PC-3 (cell line): ENCODE measurements around the gene RCBTB2. TPM values are rescaled to one million over a fixed set of nuclear protein-coding genes. Genes with fewer than 3 reads are reported as not detected.

Experiments used
- ATAC-seq: fragments of 200-7000 bp; cut with Tn5 transposase; 2 replicates; pipeline ENCODE4 v1.9.1; 2020; ENCODE audit warnings: mild to moderate bottlenecking, moderate library complexity
- BruUV-seq: library from RNA; stranded (reverse); fragments of 400-500 nt; replicated peaks from 2 replicates; lab custom pipeline; 2021; lab: Mats Ljungman, UMichigan
- CTCF ChIA-PET: fragments of 300-600 bp; sonication (Branson Sonifier 250); formaldehyde crosslinking; loops from one replicate; lab custom pipeline; 2022; ENCODE audit warnings: antibody characterized with exemption; lab: Charles Lee
- POLR2A ChIA-PET: fragments of 300-600 bp; sonication (Branson Sonifier 250); formaldehyde crosslinking; loops from one replicate; lab custom pipeline; 2022; ENCODE audit warnings: antibody characterized with exemption; ENCODE audit not compliant: unreplicated experiment; lab: Charles Lee
- DNase-seq: peaks from one replicate; pipeline ENCODE4 v3.0.0-alpha.2; 2015
- H2AFZ ChIP-seq: fragments of 300-600 bp; sonication (generic); 2 replicates; pipeline ENCODE4 v1.6.0; 2016; ENCODE audit warnings: antibody characterized with exemption, low read length
- H3F3A ChIP-seq: fragments of 300-600 bp; sonication (generic); one replicate; pipeline ENCODE4 v1.6.0; 2017; ENCODE audit warnings: antibody characterized with exemption, low read length, control low read depth, mild to moderate bottlenecking; ENCODE audit not compliant: unreplicated experiment
- H3K27ac ChIP-seq: fragments of 300-600 bp; sonication (generic); 2 replicates; pipeline ENCODE4 v1.5.1; 2016; ENCODE audit warnings: mild to moderate bottlenecking, low read length
- H3K27me3 ChIP-seq: fragments of 300-600 bp; sonication (generic); 2 replicates; pipeline ENCODE4 v1.6.1; 2016; ENCODE audit warnings: low read length, mixed read lengths
- H3K36me3 ChIP-seq: fragments of 300-600 bp; sonication (generic); 2 replicates; pipeline ENCODE4 v1.6.1; 2016; ENCODE audit warnings: low read depth, mixed run types, low read length, mixed read lengths
- H3K4me1 ChIP-seq: fragments of 300-600 bp; sonication (generic); 2 replicates; pipeline ENCODE4 v1.5.1; 2016; ENCODE audit warnings: low read length; ENCODE audit not compliant: insufficient read depth
- H3K4me2 ChIP-seq: fragments of 300-600 bp; sonication (generic); 2 replicates; pipeline ENCODE4 v1.6.0; 2016; ENCODE audit warnings: low read length
- H3K4me3 ChIP-seq: fragments of 300-600 bp; sonication (generic); 2 replicates; pipeline ENCODE4 v1.5.1; 2016; ENCODE audit warnings: mild to moderate bottlenecking, low read length, mixed read lengths
- H3K79me2 ChIP-seq: fragments of 300-600 bp; sonication (generic); 2 replicates; pipeline ENCODE4 v1.6.1; 2017; ENCODE audit warnings: low read length, mixed read lengths
- H3K9ac ChIP-seq: fragments of 300-600 bp; sonication (generic); 2 replicates; pipeline ENCODE4 v1.6.0; 2016; ENCODE audit warnings: mild to moderate bottlenecking, low read length
- H3K9me2 ChIP-seq: fragments of 300-600 bp; sonication (generic); replicated peaks from 2 replicates; pipeline ENCODE4 v1.6.1; 2016; ENCODE audit warnings: mixed run types, low read length, mixed read lengths
- H3K9me3 ChIP-seq: fragments of 300-600 bp; sonication (generic); 2 replicates; pipeline ENCODE4 v1.6.1; 2016; ENCODE audit warnings: low read length, mixed read lengths
- H4K20me1 ChIP-seq: fragments of 300-600 bp; sonication (generic); 2 replicates; pipeline ENCODE4 v1.6.1; 2016; ENCODE audit warnings: low read length, mixed read lengths
- EZH2 ChIP-seq: fragments of 300-600 bp; sonication (generic); IDR thresholded peaks from one replicate; pipeline ENCODE4 v1.6.1; 2017; ENCODE audit warnings: antibody characterized with exemption, mild to moderate bottlenecking, low read length; ENCODE audit not compliant: unreplicated experiment
- EZH2phosphoT487 ChIP-seq: fragments of 300-600 bp; sonication (generic); IDR thresholded peaks from 2 replicates; pipeline ENCODE4 v1.6.1; 2018; ENCODE audit warnings: mild to moderate bottlenecking, antibody characterized with exemption, low read length, borderline replicate concordance
- intact Hi-C: fragments of 100-400 bp; cut with micrococcal nuclease; formaldehyde crosslinking; loops from 2 replicates; pipeline ENCODE4 v1.9.0; 2023
- total RNA-seq: library from RNA; depleted of rRNA; stranded (reverse); fragments of >200 nt; gene quantifications from 2 replicates; pipeline ENCODE4 v1.2.3, GENCODE V29; 2014
- TF ChIP-seq, protein P1 (sequence below): fragments of 300-600 bp; sonication (generic); conservative IDR thresholded peaks from 2 replicates; pipeline ENCODE4 v1.5.1; 2017; ENCODE audit warnings: antibody characterized with exemption, low read depth, mild to moderate bottlenecking, low read length

RCBTB2 gene
- total RNA-seq, 1 experiment from 2014 or later = 2.5 TPM

DNA sequence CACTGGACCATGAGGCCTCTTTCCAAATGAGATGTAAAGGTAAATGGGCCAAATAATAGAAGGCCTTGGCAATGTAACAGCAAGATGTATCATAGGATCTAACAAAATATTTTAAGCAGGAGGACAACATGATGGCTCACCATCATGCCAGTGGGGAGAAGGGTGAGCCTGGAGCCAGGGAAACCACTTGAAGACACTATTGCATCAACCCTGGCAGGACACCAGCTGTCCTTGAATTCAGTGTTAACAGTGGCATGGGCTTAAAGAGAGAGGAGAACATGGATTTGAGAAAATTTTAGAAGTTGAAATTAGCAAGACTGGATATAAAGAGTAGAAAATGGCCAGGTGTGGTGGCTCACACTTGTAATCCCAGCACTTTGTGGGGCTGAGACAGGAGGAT is 6.7 kb upstream of the RCBTB2 start:
- H3K4me3 ChIP-seq = no peak overlapping the region
- 0 out of 2 replicates have a peak, but pooled peaks cover 2% of the 10 kb centered on the region for H3K9me2 ChIP-seq
- H3F3A ChIP-seq = no peaks in the 10 kb centered on the region
- ChIA-PET POLR2A (no interaction called here), CTCF (no interaction called here)
- H4K20me1 ChIP-seq = no peaks in the 10 kb centered on the region
- BruUV-seq = no TSS peak
- DNase-seq (no peak), ATAC-seq (no peak)
- no peaks in the 10 kb centered on the region for H3K79me2 ChIP-seq
- no peaks in the 10 kb centered on the region for H3K4me1 ChIP-seq
- H3K27ac ChIP-seq = no peak overlapping the region
- no peak overlapping the region for H3K4me2 ChIP-seq
- no peaks in the 10 kb centered on the region for H3K27me3 ChIP-seq
- TF ChIP-seq, protein P1, sequence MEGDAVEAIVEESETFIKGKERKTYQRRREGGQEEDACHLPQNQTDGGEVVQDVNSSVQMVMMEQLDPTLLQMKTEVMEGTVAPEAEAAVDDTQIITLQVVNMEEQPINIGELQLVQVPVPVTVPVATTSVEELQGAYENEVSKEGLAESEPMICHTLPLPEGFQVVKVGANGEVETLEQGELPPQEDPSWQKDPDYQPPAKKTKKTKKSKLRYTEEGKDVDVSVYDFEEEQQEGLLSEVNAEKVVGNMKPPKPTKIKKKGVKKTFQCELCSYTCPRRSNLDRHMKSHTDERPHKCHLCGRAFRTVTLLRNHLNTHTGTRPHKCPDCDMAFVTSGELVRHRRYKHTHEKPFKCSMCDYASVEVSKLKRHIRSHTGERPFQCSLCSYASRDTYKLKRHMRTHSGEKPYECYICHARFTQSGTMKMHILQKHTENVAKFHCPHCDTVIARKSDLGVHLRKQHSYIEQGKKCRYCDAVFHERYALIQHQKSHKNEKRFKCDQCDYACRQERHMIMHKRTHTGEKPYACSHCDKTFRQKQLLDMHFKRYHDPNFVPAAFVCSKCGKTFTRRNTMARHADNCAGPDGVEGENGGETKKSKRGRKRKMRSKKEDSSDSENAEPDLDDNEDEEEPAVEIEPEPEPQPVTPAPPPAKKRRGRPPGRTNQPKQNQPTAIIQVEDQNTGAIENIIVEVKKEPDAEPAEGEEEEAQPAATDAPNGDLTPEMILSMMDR = no peak
- TF ChIP-seq EZH2 = no peak
- no peaks in the 10 kb centered on the region for H3K9me3 ChIP-seq
- no peak overlapping the region for H3K9ac ChIP-seq
- intact Hi-C loops = no loop called here
- H3K36me3 ChIP-seq = no peaks in the 10 kb centered on the region
- no peak overlapping the region for H2AFZ ChIP-seq

DNA sequence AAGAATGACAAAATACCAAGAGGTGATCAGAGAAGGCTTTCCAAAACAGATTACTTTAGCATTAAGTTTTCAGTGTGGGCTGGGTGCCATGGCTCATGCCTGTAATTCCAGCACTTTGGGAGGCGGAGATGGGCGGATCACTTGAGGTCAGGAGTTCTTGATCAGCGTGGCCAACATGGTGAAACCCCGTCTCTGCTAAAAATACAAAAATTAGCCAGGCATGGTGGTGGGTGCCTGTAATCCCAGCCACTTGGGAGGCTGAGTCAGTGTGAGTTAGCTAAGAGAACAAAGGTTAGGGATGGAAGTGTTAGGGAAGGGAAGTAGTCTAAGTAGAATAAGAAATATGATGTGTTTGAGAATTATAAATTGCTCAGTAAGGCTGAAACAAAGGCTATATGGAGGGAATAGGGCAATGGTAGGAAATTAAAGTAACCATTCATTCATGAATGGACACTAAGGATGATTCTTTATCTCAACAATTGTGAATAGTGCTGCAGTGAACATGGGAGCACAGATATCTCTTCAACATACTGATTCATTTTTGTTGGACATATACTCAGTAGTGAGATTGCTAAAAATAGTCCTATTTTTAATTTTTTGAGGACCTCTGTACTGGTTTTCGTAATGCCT is 3.9 kb upstream of the RCBTB2 start:
- no peaks in the 10 kb centered on the region for H3K79me2 ChIP-seq
- no peak overlapping the region for H2AFZ ChIP-seq
- no peak overlapping the region for H3K27ac ChIP-seq
- no peaks in the 10 kb centered on the region for H4K20me1 ChIP-seq
- no peaks in the 10 kb centered on the region for H3K9me3 ChIP-seq
- H3F3A ChIP-seq = no peaks in the 10 kb centered on the region
- H3K4me2 ChIP-seq = no peak overlapping the region
- H3K9me2 ChIP-seq = 0 out of 2 replicates have a peak, but pooled peaks cover 2% of the 10 kb centered on the region
- CTCF ChIA-PET = no interaction called here
- intact Hi-C loops = no loop called here
- POLR2A ChIA-PET = no interaction called here
- no peak overlapping the region for H3K4me3 ChIP-seq
- DNase-seq = no peak
- peaks cover 1% of the 10 kb centered on the region; the same call in 1 of the 2 replicates for H3K4me1 ChIP-seq
- no TSS peak for BruUV-seq
- ATAC-seq = no peak
- no peak overlapping the region for H3K9ac ChIP-seq
- no peaks in the 10 kb centered on the region for H3K27me3 ChIP-seq
- TF ChIP-seq EZH2 = no peak
- H3K36me3 ChIP-seq = no peaks in the 10 kb centered on the region

DNA sequence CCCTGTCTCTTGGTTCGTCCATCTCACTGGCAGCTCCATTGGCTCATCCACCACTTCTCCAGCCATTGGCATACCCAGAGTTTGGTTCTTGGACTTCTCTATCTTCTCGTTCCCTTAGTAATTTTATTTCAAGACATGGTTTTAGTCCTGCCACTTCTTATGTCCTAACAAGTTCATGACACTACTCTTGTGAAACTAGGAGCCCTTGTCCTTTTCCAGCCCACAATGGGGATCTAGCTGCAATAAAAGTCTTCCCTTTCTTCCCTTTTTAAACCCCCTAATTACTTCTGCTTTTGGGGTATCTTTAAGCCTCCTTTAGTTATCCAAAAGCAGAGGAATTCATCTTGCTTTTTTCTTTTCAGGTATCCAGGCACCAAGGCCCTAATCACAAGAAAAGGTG is 2.9 kb upstream of the RCBTB2 start:
- intact Hi-C loops = no loop called here

More for the DNA sequence above, 2.9 kb upstream of the RCBTB2 start:
- Histone ChIP-seq H4K20me1 (no peaks in the 10 kb centered on the region), H3K4me3 (no peak overlapping the region), H3K4me1 (peaks cover 7% of the 10 kb centered on the region; the same call in 1 of the 2 replicates), H3K9me3 (no peaks in the 10 kb centered on the region), H3K79me2 (no peaks in the 10 kb centered on the region), H2AFZ (no peak overlapping the region), H3F3A (no peaks in the 10 kb centered on the region), H3K9me2 (0 out of 2 replicates have a peak, but pooled peaks cover 2% of the 10 kb centered on the region), H3K4me2 (no peak overlapping the region), H3K27me3 (no peaks in the 10 kb centered on the region), H3K36me3 (no peaks in the 10 kb centered on the region), H3K9ac (no peak overlapping the region), H3K27ac (no peak overlapping the region)
- no peak for ATAC-seq
- TF ChIP-seq EZH2 (no peak), EZH2phosphoT487 (no peak)
- TF ChIP-seq, protein P1 = no peak
- ChIA-PET CTCF (no interaction called here), POLR2A (no interaction called here)
- BruUV-seq = no TSS peak
- no peak for DNase-seq
